Thoracic aorta endothelial cell (primary cell): ENCODE results near the gene PCDHB8. TPM values are rescaled to one million over a fixed set of nuclear protein-coding genes. Genes with fewer than 3 reads are reported as not detected.

Source experiments
- total RNA-seq: library from RNA; depleted of rRNA; stranded (reverse); fragments of >200 nt; gene quantifications from 2 replicates; pipeline ENCODE4 v1.2.3, GENCODE V29; 2012

PCDHB8 gene
- 0.07 and 0.13 TPM in 2 replicates for total RNA-seq

GRCh38 chr5:141177577-141178191, at the start of gene PCDHB8:
PCDHB8 (plus strand) TSS chr5:141177790; CDS start chr5:141178035, 245 bp downstream.

GRCh38 chr5:141135030-141135717, 42.4 kb upstream of the PCDHB8 start, which contains the start of gene PCDHB5:
PCDHB5 (plus strand) TSS chr5:141135206; CDS start chr5:141135435, 229 bp downstream.

DNA sequence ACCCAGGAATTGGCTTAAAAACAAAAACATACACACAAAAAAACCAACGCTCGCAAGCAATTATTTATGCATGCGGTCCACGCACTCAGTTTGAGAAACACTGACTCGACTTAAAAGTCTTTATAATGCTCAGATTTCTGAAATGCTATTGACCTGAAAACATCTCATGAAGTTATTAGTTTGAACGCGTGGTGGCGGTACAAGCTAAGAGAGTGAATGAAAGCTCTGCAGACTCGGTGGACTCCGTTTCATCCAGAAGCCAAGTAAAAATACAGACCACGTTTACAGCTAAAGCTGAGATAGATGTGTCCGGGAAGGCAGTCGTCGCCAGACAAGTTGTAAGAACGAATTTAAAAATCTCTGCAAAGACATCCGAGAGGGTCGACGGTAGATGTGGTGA, 27.8 kb upstream of the PCDHB8 start, which contains the start of gene PCDHB6:
TSS of gene PCDHB6 (plus strand) at position 246 of the 400 bp plus-strand sequence. CDS start 201 bp downstream, outside the sequence.

DNA sequence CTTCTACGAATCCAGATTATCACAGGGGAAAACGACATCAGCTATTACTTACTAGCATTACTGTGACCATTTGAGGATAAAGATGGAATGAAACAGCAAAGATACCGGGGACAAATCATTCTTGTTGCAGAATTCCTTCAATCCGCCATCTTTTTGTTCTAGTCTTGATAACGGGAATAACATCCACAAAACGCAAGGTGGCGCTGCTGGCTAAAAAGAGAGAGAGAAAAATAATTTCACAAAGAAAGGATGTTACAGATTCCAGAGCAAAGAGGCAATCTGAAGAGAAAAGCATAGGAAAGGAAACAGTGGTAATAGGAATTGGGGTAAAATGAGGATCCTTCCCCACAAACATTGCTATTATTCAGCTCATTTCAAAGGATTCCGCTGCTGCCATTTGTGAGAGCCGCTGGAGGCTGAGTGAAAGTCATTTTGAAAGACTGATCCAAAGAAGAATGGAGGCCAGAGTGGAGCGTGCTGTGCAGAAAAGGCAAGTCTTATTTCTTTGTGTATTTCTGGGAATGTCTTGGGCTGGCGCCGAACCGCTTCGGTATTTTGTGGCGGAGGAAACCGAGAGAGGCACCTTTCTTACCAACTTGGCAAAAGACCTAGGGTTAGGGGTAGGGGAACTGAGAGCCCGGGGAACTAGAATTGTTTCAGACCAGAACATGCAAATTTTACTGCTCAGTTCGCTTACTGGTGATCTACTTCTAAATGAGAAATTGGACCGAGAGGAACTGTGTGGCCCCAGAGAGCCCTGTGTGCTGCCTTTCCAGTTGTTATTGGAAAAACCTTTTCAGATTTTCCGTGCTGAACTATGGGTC, 5.0 kb upstream of the PCDHB8 start, which contains the start of gene PCDHB7:
TSS of gene PCDHB7 (plus strand) at position 264 of the 824 bp plus-strand sequence. CDS start at position 456, 192 bp downstream.

GRCh38 chr5:141182248-141182647, 4.7 kb downstream of the PCDHB8 start, which contains the start of gene PCDHB16:
PCDHB16 (plus strand) TSS chr5:141182387; CDS start chr5:141182560, 173 bp downstream.

GRCh38 chr5:141186897-141187512, 9.4 kb downstream of the PCDHB8 start, which contains the start of gene PCDHB9:
PCDHB9 (plus strand) TSS chr5:141187161; CDS start chr5:141187319, 158 bp downstream.

DNA sequence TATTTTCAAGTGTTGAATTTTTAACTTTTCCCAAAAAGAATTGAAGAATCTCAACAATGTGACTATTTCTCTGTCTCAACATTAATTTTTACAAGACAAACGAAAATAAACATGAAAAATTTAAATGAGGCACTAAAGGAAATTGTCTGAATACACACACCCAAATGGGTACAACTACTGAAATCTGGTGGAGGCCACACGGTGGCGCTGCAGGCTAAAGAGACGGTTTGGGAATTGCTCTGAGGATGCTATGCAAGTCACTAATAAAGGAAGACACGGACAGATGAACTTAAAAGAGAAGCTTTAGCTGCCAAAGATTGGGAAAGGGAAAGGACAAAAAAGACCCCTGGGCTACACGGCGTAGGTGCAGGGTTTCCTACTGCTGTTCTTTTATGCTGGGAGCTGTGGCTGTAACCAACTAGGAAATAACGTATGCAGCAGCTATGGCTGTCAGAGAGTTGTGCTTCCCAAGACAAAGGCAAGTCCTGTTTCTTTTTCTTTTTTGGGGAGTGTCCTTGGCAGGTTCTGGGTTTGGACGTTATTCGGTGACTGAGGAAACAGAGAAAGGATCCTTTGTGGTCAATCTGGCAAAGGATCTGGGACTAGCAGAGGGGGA, 14.6 kb downstream of the PCDHB8 start, which contains the start of gene PCDHB10:
TSS of gene PCDHB10 (plus strand) at position 244 of the 616 bp plus-strand sequence. CDS start at position 444, 200 bp downstream.

GRCh38 chr5:141199359-141200235, 22.0 kb downstream of the PCDHB8 start, which contains the start of gene PCDHB11:
PCDHB11 (plus strand) TSS chr5:141199627; CDS start chr5:141199775, 148 bp downstream.

DNA sequence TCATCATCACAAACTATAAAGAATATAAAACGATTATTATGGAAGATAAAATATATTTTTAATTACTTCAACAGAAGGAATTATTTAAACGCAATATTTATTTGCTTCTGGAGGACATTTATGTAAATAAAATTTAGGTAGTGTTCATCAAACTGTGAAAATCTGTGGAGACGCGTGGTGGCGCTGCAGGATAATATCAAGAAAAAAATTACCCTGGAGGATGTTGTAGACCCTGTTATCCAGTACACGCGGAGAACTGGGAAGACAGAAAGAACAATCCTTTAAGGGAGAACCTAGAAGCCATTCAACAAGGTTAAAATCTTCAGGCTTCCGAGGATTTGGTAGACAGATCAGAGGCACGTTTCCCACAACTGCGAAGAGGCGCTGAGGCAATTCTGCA, 30.9 kb downstream of the PCDHB8 start, which contains the start of gene PCDHB12:
TSS of gene PCDHB12 (plus strand) at position 242 of the 400 bp plus-strand sequence. CDS start 189 bp downstream, outside the sequence.

GRCh38 chr5:141213656-141214339, 36.2 kb downstream of the PCDHB8 start, which contains the start of gene PCDHB13:
PCDHB13 (plus strand) TSS chr5:141213919; CDS start chr5:141214124, 205 bp downstream.

GRCh38 chr5:141223112-141223783, 45.7 kb downstream of the PCDHB8 start, which contains the start of gene PCDHB14:
PCDHB14 (plus strand) TSS chr5:141223343; CDS start chr5:141223506, 163 bp downstream.

Other genes with a start within 250 kb of the PCDHB8 start
- gene PCDHAC2, start 211.3 kb upstream of the PCDHB8 start, total RNA-seq, result 1.8 and 3.3 TPM in 2 replicates
- not detected in 2 replicates for gene PCDHB1, start 126.4 kb upstream of the PCDHB8 start, total RNA-seq
- 0.66 and 0.72 TPM in 2 replicates for gene PCDHB2, start 83.2 kb upstream of the PCDHB8 start, total RNA-seq
- gene PCDHB3, start 77.3 kb upstream of the PCDHB8 start, total RNA-seq, result 0.14 and 0.27 TPM in 2 replicates
- gene PCDHB4, start 56.0 kb upstream of the PCDHB8 start, total RNA-seq, result 0.07 and 0.13 TPM in 2 replicates
- 0.40 and 0.43 TPM in 2 replicates for gene PCDHB5, start 42.6 kb upstream of the PCDHB8 start, total RNA-seq
- gene PCDHB6, start 27.7 kb upstream of the PCDHB8 start, total RNA-seq, result 0.07 TPM in 1 of 2 replicates, not detected in the other
- 0.22 and 0.40 TPM in 2 replicates for gene PCDHB7, start 5.1 kb upstream of the PCDHB8 start, total RNA-seq
- 0.07 and 0.13 TPM in 2 replicates for gene PCDHB16, start 4.6 kb downstream of the PCDHB8 start, total RNA-seq
- gene PCDHB9, start 9.4 kb downstream of the PCDHB8 start, total RNA-seq, result 0.13 and 0.14 TPM in 2 replicates
- 0.22 and 0.66 TPM in 2 replicates for gene PCDHB10, start 14.6 kb downstream of the PCDHB8 start, total RNA-seq
- gene PCDHB11, start 21.8 kb downstream of the PCDHB8 start, total RNA-seq, result 0.07 and 0.27 TPM in 2 replicates
- 0.07 and 0.27 TPM in 2 replicates for gene PCDHB12, start 30.9 kb downstream of the PCDHB8 start, total RNA-seq
- gene PCDHB13, start 36.1 kb downstream of the PCDHB8 start, total RNA-seq, result 0.22 and 0.66 TPM in 2 replicates
- 0.14 and 0.53 TPM in 2 replicates for gene PCDHB14, start 45.6 kb downstream of the PCDHB8 start, total RNA-seq
- 0.14 and 0.66 TPM in 2 replicates for gene PCDHB15, start 67.6 kb downstream of the PCDHB8 start, total RNA-seq
- 0.27 and 0.50 TPM in 2 replicates for gene SLC25A2, start 126.3 kb downstream of the PCDHB8 start, total RNA-seq
- gene TAF7, start 143.0 kb downstream of the PCDHB8 start, total RNA-seq, result 62.1 and 70.6 TPM in 2 replicates
- 0.22 and 0.40 TPM in 2 replicates for gene PCDHGA1, start 152.7 kb downstream of the PCDHB8 start, total RNA-seq
- gene PCDHGA2, start 161.0 kb downstream of the PCDHB8 start, total RNA-seq, result 1.1 and 1.2 TPM in 2 replicates
- gene PCDHGA3, start 166.0 kb downstream of the PCDHB8 start, total RNA-seq, result 0.65 and 0.93 TPM in 2 replicates
- 0.50 and 0.66 TPM in 2 replicates for gene PCDHGB1, start 172.3 kb downstream of the PCDHB8 start, total RNA-seq
- 2.2 and 5.2 TPM in 2 replicates for gene PCDHGA4, start 177.2 kb downstream of the PCDHB8 start, total RNA-seq
- 1.3 and 2.0 TPM in 2 replicates for gene PCDHGB2, start 182.2 kb downstream of the PCDHB8 start, total RNA-seq
- gene PCDHGA5, start 186.4 kb downstream of the PCDHB8 start, total RNA-seq, result 0.72 and 1.1 TPM in 2 replicates
- 1.4 and 2.9 TPM in 2 replicates for gene PCDHGB3, start 192.5 kb downstream of the PCDHB8 start, total RNA-seq
- gene PCDHGA6, start 196.1 kb downstream of the PCDHB8 start, total RNA-seq, result 2.1 and 2.9 TPM in 2 replicates
- 0.65 and 2.0 TPM in 2 replicates for gene PCDHGA7, start 205.0 kb downstream of the PCDHB8 start, total RNA-seq
- gene PCDHGB4, start 209.9 kb downstream of the PCDHB8 start, total RNA-seq, result 5.6 and 9.7 TPM in 2 replicates
- 0.72 and 1.6 TPM in 2 replicates for gene PCDHGA8, start 214.8 kb downstream of the PCDHB8 start, total RNA-seq
- 9.1 and 13.4 TPM in 2 replicates for gene PCDHGB5, start 220.2 kb downstream of the PCDHB8 start, total RNA-seq
- gene PCDHGA9, start 225.0 kb downstream of the PCDHB8 start, total RNA-seq, result 4.3 and 4.6 TPM in 2 replicates
- gene PCDHGB6, start 230.2 kb downstream of the PCDHB8 start, total RNA-seq, result 2.9 and 3.3 TPM in 2 replicates
- gene PCDHGA10, start 235.2 kb downstream of the PCDHB8 start, total RNA-seq, result 4.7 and 5.5 TPM in 2 replicates
- 9.4 and 9.8 TPM in 2 replicates for gene PCDHGB7, start 239.9 kb downstream of the PCDHB8 start, total RNA-seq
- 12.5 and 13.6 TPM in 2 replicates for gene PCDHGA11, start 243.3 kb downstream of the PCDHB8 start, total RNA-seq